B cell (primary cell): ENCODE results near the gene ATXN1. TPM values are rescaled to one million over a fixed set of nuclear protein-coding genes. Genes with fewer than 3 reads are reported as not detected.

Experiments
- ATAC-seq: fragments of 200-7000 bp; cut with Tn5 transposase; one replicate; pipeline ENCODE4 v1.10.0; 2021; ENCODE audit warnings: low read depth, mild to moderate bottlenecking, moderate number of reproducible peaks, moderate library complexity
- CTCF ChIA-PET: fragments of 350-600 bp; sonication (Branson Sonifier 250); formaldehyde crosslinking; loops from one replicate; lab custom pipeline; 2021; ENCODE audit warnings: antibody characterized with exemption, inconsistent platforms; lab: Charles Lee
- POLR2A ChIA-PET: fragments of 350-600 bp; sonication (Branson Sonifier 250); formaldehyde crosslinking; loops from one replicate; lab custom pipeline; 2021; ENCODE audit warnings: antibody characterized with exemption; lab: Charles Lee
- DNase-seq: peaks from one replicate; pipeline ENCODE4 v3.0.0; 2013
- H2AFZ ChIP-seq: 2 replicates; pipeline ENCODE4 v1.6.1; 2012; ENCODE audit warnings: mild to moderate bottlenecking, low read depth, low read length; ENCODE audit not compliant: insufficient read depth, poor library complexity, severe bottlenecking
- H3K27ac ChIP-seq, 2 donors: 1 replicate in 1 of 2; 2 replicates in 1 of 2; pipeline ENCODE4 v1.5.1; 2012 to 2013; ENCODE audit warnings: low read length in 2 of 2, mild to moderate bottlenecking in 2 of 2, moderate library complexity in 1 of 2
- H3K27me3 ChIP-seq, 4 experiments: fragments of 200-600 bp in 1 of 4; sonication (generic) in 1 of 4; replicated peaks in 1 of 4; 1 replicate in 2 of 4; 2 replicates in 2 of 4; pipeline versions ENCODE4 v1.6.1 to v1.7.0; 2013 to 2016; ENCODE audit warnings: low read length in 3 of 4, mild to moderate bottlenecking in 2 of 4, mixed read lengths in 1 of 4, moderate library complexity in 1 of 4; ENCODE audit not compliant: insufficient read depth in 4 of 4, control insufficient read depth in 3 of 4; ENCODE audit errors: control extremely low read depth in 1 of 4
- H3K36me3 ChIP-seq, 2 experiments: replicated peaks in 1 of 2; 1 replicate in 1 of 2; 2 replicates in 1 of 2; pipeline versions ENCODE4 v1.6.1 to v1.7.1; 2013; ENCODE audit warnings: low read length in 1 of 2; ENCODE audit not compliant: insufficient read depth in 2 of 2, control insufficient read depth in 1 of 2; ENCODE audit errors: control extremely low read depth in 1 of 2, extremely low read depth in 1 of 2
- H3K4me1 ChIP-seq, 2 donors: fragments of 200-600 bp in 1 of 2; sonication (generic) in 1 of 2; 1 replicate in 1 of 2; 2 replicates in 1 of 2; pipeline versions ENCODE4 v1.5.1 to v1.6.1; 2013 to 2017; ENCODE audit warnings: low read length in 2 of 2; ENCODE audit not compliant: control insufficient read depth in 2 of 2, insufficient read depth in 2 of 2
- H3K4me2 ChIP-seq: replicated peaks from 2 replicates; pipeline ENCODE3; 2012; ENCODE audit warnings: mild to moderate bottlenecking, low read depth, low read length; ENCODE audit not compliant: poor library complexity, severe bottlenecking
- H3K4me3 ChIP-seq, 5 experiments: fragments of 200-600 bp in 1 of 5; sonication (generic) in 1 of 5; 1 replicate in 3 of 5; 2 replicates in 2 of 5; pipeline versions ENCODE4 v1.5.1 to v1.7.0; 2011 to 2016; ENCODE audit warnings: low read length in 4 of 5, mild to moderate bottlenecking in 4 of 5, low read depth in 2 of 5, control low read depth in 1 of 5, moderate library complexity in 1 of 5; ENCODE audit not compliant: insufficient read depth in 1 of 5; ENCODE audit errors: control extremely low read depth in 1 of 5, extremely low read depth in 1 of 5
- H3K79me2 ChIP-seq: fragments of 200-600 bp; sonication (generic); one replicate; pipeline ENCODE4 v1.6.0; 2016; ENCODE audit warnings: low read length; ENCODE audit not compliant: control insufficient read depth, insufficient read depth
- H3K9ac ChIP-seq: fragments of 200-600 bp; sonication (generic); 2 replicates; pipeline ENCODE4 v1.6.1; 2017; ENCODE audit warnings: mild to moderate bottlenecking, low read length, moderate library complexity
- H3K9me3 ChIP-seq, 3 donors: one replicate each; pipeline versions ENCODE4 v1.6.1 to v1.7.1; 2013; ENCODE audit warnings: low read length in 2 of 3; ENCODE audit not compliant: control insufficient read depth in 2 of 3, insufficient read depth in 1 of 3; ENCODE audit errors: control extremely low read depth in 1 of 3
- H4K20me1 ChIP-seq: 2 replicates; pipeline ENCODE4 v1.6.0; 2012; ENCODE audit warnings: mild to moderate bottlenecking, low read length; ENCODE audit not compliant: insufficient read depth, control insufficient read depth, poor library complexity, severe bottlenecking
- H3K27ac Mint-ChIP-seq: one replicate; pipeline ENCODE4 v1.8.0; 2021; ENCODE audit warnings: mixed read lengths
- H3K27me3 Mint-ChIP-seq: one replicate; pipeline ENCODE4 v1.8.0; 2021; ENCODE audit warnings: mixed read lengths
- H3K4me1 Mint-ChIP-seq: one replicate; pipeline ENCODE4 v1.8.0; 2021; ENCODE audit warnings: mixed read lengths
- H3K4me3 Mint-ChIP-seq: one replicate; pipeline ENCODE4 v1.8.0; 2021; ENCODE audit warnings: mixed read lengths
- H3K9me3 Mint-ChIP-seq: one replicate; pipeline ENCODE4 v1.8.0; 2022; ENCODE audit warnings: mixed read lengths; ENCODE audit not compliant: insufficient read depth
- CTCF ChIP-seq: fragments of 200-600 bp; IDR thresholded peaks from one replicate; pipeline ENCODE4 v1.8.0; 2022; ENCODE audit warnings: antibody characterized with exemption, mild to moderate bottlenecking
- EZH2 ChIP-seq: IDR thresholded peaks from 2 replicates; pipeline ENCODE4 v1.6.1; 2012; ENCODE audit warnings: borderline replicate concordance, low read depth, mild to moderate bottlenecking, moderate library complexity, low read length; ENCODE audit not compliant: insufficient read depth, poor library complexity, severe bottlenecking
- WGBS: methylation state at CpG from one replicate; pipeline ENCODE4 v1.1.5; 2013; ENCODE audit warnings: missing lambda C conversion rate; ENCODE audit not compliant: insufficient coverage; 5-methylcytosine and 5-hydroxymethylcytosine counted together
- intact Hi-C: fragments of 100-400 bp; cut with micrococcal nuclease; formaldehyde crosslinking; loops from one replicate; pipeline ENCODE4 v1.10.0; 2022
- polyA plus RNA-seq: library from polyadenylated mRNA; depleted of rRNA; stranded (reverse); fragments of >200 nt; gene quantifications from 2 replicates; pipeline ENCODE4 v1.2.3, GENCODE V29; 2012
- total RNA-seq, 2 donors: library from RNA; stranded (reverse); fragments of 120-200 nt in 1 of 2; gene quantifications; 1 replicate in 1 of 2; 2 replicates in 1 of 2; pipeline versions ENCODE4 v1.2.3 to v1.2.4, GENCODE V29; 2013 to 2022

Gene ATXN1
- total and polyA plus RNA-seq, 2 donors (not counting 1 experiment from before 2014, with no cell fraction given), result 5.7 to 63.8 TPM

GRCh38 chr6:16711546-16712254 is 49.6 kb downstream of the ATXN1 start:
- Histone ChIP-seq H4K20me1 (no peaks in the 10 kb centered on the region), H2AFZ (peak overlapping the region; percentile 52), H3K4me2 (peak overlapping the region; percentile 59), H3K36me3 (no peaks in the 10 kb centered on the region), H3K4me3 (peak overlapping the region in 3 of 5 experiments; percentile 0 to 55 (median 21)), H3K79me2 (no peaks in the 10 kb centered on the region), H3K4me1 (peaks cover 12 to 21% of the 10 kb centered on the region in 2 donors), H3K9ac (no peak overlapping the region), H3K9me3 (no peaks in the 10 kb centered on the region), H3K27me3 (no peaks in the 10 kb centered on the region), H3K27ac (peak overlapping the region in 1 of 2 donors; percentile 28)
- intact Hi-C loops, result loop anchor here (1.0 to 5.0 kb wide), 3 partner anchors 7 to 379 kb away; partner anchors contain the start of gene ATXN1
- DNase-seq (no peak), ATAC-seq (no peak)
- ChIA-PET CTCF (interaction anchor here (0.6 to 2.3 kb wide), 5 partner anchors 13 to 59 kb away, joined by 3 to 8 read pairs (median 6); partner anchors contain the start of gene ATXN1), POLR2A (interaction anchor here (0.6 kb wide), 1 partner anchor 1112 kb away, joined by 4 read pairs; no protein-coding TSS in a partner anchor)
- 80% methylated on average over 2 of the region's 8 CpGs for WGBS
- TF ChIP-seq EZH2, result no peak
- no peak for TF ChIP-seq CTCF
- peak overlapping the region; percentile 50 for H3K27ac Mint-ChIP-seq
- H3K4me1 Mint-ChIP-seq, result peaks cover 30% of the 10 kb centered on the region
- no peaks in the 10 kb centered on the region for H3K9me3 Mint-ChIP-seq
- peaks cover 3% of the 10 kb centered on the region for H3K27me3 Mint-ChIP-seq
- peak overlapping the region; percentile 72 for H3K4me3 Mint-ChIP-seq
